ENCODE data around the gene CDKN2D. TPM values are rescaled to one million over a fixed set of nuclear protein-coding genes. Genes with fewer than 3 reads are reported as not detected.

The CDKN2D gene
- total RNA-seq, 1 donor from 2014 or later, result 3.4 TPM

DNA sequence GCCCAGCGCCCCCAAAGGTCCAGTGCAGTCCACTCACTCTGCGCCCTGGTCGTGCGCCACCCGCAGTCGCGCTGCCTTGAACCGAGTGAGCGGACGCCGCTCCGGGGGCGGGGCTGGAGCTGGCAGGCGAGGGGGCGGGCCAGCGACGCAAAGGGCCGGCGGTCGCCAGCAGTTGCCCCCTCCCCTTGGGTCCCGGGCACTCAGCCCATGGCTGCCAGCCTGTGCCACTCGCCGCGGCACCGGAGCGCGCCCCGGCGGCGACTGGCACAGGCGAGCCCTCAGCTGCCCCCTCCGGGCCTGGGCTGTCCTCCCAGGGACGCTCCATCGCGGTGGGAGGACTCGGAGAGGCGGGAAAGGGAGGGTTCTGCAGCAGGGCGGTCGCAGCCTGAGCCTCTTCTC is 51.4 kb downstream of the CDKN2D start, which contains the start of gene S1PR5:
TSS of gene S1PR5 (minus strand) at position 87 of the 399 bp plus-strand sequence. CDS start 2,436 bp downstream, outside the sequence.
- Histone ChIP-seq H3K27ac (no peak within 1 kb of the TSS), H2AFZ (replicated peaks) (peak within 1 kb of the TSS; percentile 63)
- DNase-seq (ENCODE audit: low spot score), result peak; percentile 54

GRCh38 chr19:10516671-10517286 is 52.0 kb downstream of the CDKN2D start:
- Histone ChIP-seq H3K27me3 (peaks cover 93% of the 10 kb centered on the region), H2AFZ (replicated peaks) (peak overlapping the region; percentile 63), H3K36me3 (no peaks in the 10 kb centered on the region), H3K27ac (no peak overlapping the region), H3K4me2 (peak overlapping the region; percentile 76), H3K4me3 (peak overlapping the region; percentile 44), H3K4me1 (peaks cover 21% of the 10 kb centered on the region), H4K20me1 (ENCODE audit: low read depth) (peaks cover 22% of the 10 kb centered on the region), H3K9me3 (ENCODE audit: low read depth) (no peaks in the 10 kb centered on the region), H3K79me2 (ENCODE audit: low read depth) (no peaks in the 10 kb centered on the region), H3F3A (ENCODE audit: low read depth) (peaks cover 31% of the 10 kb centered on the region), H3K9ac (no peak overlapping the region)
- Mint-ChIP-seq H3K27ac (peak overlapping the region; percentile 38), H3K27me3 (ENCODE audit: insufficient read depth, low read depth) (peaks cover 34% of the 10 kb centered on the region), H3K4me3 (peak overlapping the region; percentile 86), H3K36me3 (no peaks in the 10 kb centered on the region), H3K4me1 (peaks cover 34% of the 10 kb centered on the region), H3K9me3 (peaks cover 3% of the 10 kb centered on the region)
- DNase-seq (ENCODE audit: low spot score), result no peak
- no peak for TF ChIP-seq EZH2 (IDR thresholded peaks at IDR 0.05)
- no peak for TF ChIP-seq CTCF (IDR thresholded peaks at IDR 0.05)
- TF ChIP-seq EZH2phosphoT487 (IDR thresholded peaks at IDR 0.05), result no peak

More for the DNA sequence above, 51.4 kb downstream of the CDKN2D start, which contains the start of gene S1PR5:
- Histone ChIP-seq H3K36me3 (no peaks in the 10 kb centered on the region), H4K20me1 (ENCODE audit: low read depth) (peaks cover 22% of the 10 kb centered on the region), H3K9ac (no peak within 1 kb of the TSS), H3K4me1 (peaks cover 21% of the 10 kb centered on the region), H3K4me2 (peak within 1 kb of the TSS; percentile 76), H3F3A (ENCODE audit: low read depth) (peaks cover 31% of the 10 kb centered on the region), H3K9me3 (ENCODE audit: low read depth) (no peaks in the 10 kb centered on the region), H3K4me3 (peak within 1 kb of the TSS; percentile 44), H3K79me2 (ENCODE audit: low read depth) (no peaks in the 10 kb centered on the region), H3K27me3 (peaks cover 87% of the 10 kb centered on the region)
- peak within 1 kb of the TSS; percentile 86 for H3K4me3 Mint-ChIP-seq
- H3K4me1 Mint-ChIP-seq, result peaks cover 34% of the 10 kb centered on the region
- peaks cover 3% of the 10 kb centered on the region for H3K9me3 Mint-ChIP-seq
- peaks cover 34% of the 10 kb centered on the region for H3K27me3 Mint-ChIP-seq (ENCODE audit: insufficient read depth, low read depth)
- H3K36me3 Mint-ChIP-seq, result no peaks in the 10 kb centered on the region
- TF ChIP-seq EZH2 (IDR thresholded peaks at IDR 0.05), result peak; percentile 76
- TF ChIP-seq EZH2phosphoT487 (IDR thresholded peaks at IDR 0.05), result peak; percentile 79
- TF ChIP-seq CTCF (IDR thresholded peaks at IDR 0.05), result peak; percentile 19
- peak within 1 kb of the TSS; percentile 66 for H3K27ac Mint-ChIP-seq

MicroRNA genes within 50 kb of the gene (microRNA counts, 767-probe panel; counts per million panel counts)
- microRNA hsa-miR-1238, result 460 counts per million, percentile 90 among the panel's probes with 10 or more counts

Small RNA genes lying within 50 kb of the gene (microRNA-seq; reads per million reads assigned to microRNA genes)
- gene MIR1238, result not detected

Small RNA genes lying within 50 kb of the gene (small RNA-seq; reads per million reads assigned to genes)
- gene MIR1238 (not detected), gene RNU7-140P (not detected)

Other genes with a start within 250 kb of the CDKN2D start
- 5.4 and 24.3 TPM in 2 replicates for gene RAVER1, start 235.4 kb downstream of the CDKN2D start, total RNA-seq (ENCODE audit: low replicate concordance)
- 1.3 and 3.5 TPM in 2 replicates for gene ICAM3, start 229.4 kb downstream of the CDKN2D start, total RNA-seq (ENCODE audit: low replicate concordance)
- 20.7 and 44.9 TPM in 2 replicates for gene TYK2, start 188.4 kb downstream of the CDKN2D start, total RNA-seq (ENCODE audit: low replicate concordance)
- gene CDC37, start 165.4 kb downstream of the CDKN2D start, total RNA-seq (ENCODE audit: low replicate concordance), result 142 and 211 TPM in 2 replicates
- gene PDE4A, start 148.4 kb downstream of the CDKN2D start, total RNA-seq (ENCODE audit: low replicate concordance), result 0.37 and 1.5 TPM in 2 replicates
- gene KEAP1, start 65.6 kb downstream of the CDKN2D start, total RNA-seq (ENCODE audit: low replicate concordance), result 25.2 and 41.7 TPM in 2 replicates
- gene S1PR5, start 51.5 kb downstream of the CDKN2D start, total RNA-seq (ENCODE audit: low replicate concordance), result 0.15 and 1.1 TPM in 2 replicates
- 5.1 and 29.6 TPM in 2 replicates for gene ATG4D, start 25.1 kb downstream of the CDKN2D start, total RNA-seq (ENCODE audit: low replicate concordance)
- 16.4 and 27.4 TPM in 2 replicates for gene KRI1, start 3.0 kb downstream of the CDKN2D start, total RNA-seq (ENCODE audit: low replicate concordance)
- gene AP1M2, start 18.3 kb upstream of the CDKN2D start, total RNA-seq (ENCODE audit: low replicate concordance), result 3.6 and 3.9 TPM in 2 replicates
- 45.6 and 81.8 TPM in 2 replicates for gene SLC44A2, start 56.6 kb upstream of the CDKN2D start, total RNA-seq (ENCODE audit: low replicate concordance)
- 477 and 633 TPM in 2 replicates for gene ILF3, start 85.4 kb upstream of the CDKN2D start, total RNA-seq (ENCODE audit: low replicate concordance)
- 20.4 and 46.9 TPM in 2 replicates for gene QTRT1, start 132.5 kb upstream of the CDKN2D start, total RNA-seq (ENCODE audit: low replicate concordance)
- 49.9 and 101 TPM in 2 replicates for gene DNM2, start 149.1 kb upstream of the CDKN2D start, total RNA-seq (ENCODE audit: low replicate concordance)